ENCODE data around the gene FREM3. TPM values are rescaled to one million over a fixed set of nuclear protein-coding genes. Genes with fewer than 3 reads are reported as not detected.

FREM3 gene
- total RNA-seq, 1 experiment from 2014 or later, result 0.15 TPM

DNA sequence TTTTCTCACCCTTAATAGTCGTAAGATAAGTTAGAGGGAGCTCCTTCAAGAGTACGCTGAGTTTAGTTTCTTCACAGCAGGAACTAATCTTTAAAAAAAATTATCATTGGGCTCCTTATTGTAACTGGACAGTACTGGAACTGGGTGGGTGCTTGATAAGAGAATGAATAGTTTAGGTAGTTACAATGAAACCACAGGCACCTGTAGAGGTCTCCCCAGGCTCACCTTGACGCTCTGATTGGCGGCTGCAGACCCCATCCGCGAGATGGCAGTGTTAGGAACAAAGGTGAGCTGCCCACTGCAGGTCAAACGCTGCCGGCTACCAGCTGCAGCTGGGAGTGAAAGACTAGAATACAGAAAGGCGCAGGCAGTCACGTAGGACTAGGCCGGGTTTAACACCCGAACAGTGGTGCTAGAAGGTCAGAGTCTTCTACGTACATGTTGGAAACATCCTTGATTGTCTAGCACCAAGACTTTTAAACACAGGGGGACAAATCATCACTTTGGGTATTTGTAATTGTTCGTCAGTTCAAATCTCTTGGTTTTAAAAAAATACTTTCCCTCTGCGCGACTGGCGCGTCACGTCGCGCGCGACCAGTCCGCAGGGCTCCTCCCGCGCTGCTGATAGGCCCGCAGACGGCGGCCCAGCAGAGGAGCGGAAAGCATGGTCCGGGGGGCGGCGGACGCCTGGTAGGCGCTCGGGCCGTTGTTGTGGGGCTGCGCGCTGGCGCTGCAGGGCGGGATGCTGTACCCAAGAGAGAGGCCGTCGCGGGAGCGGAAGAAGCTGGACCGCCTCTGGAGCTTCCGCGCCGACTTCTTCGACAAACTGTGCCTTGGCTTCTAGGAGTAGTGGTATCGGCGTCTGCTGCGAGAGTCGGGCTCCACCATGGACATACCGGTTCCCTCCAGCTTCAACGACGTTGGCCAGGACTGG, 141.4 kb downstream of the FREM3 start (continued):
- TF ChIP-seq FOXJ3 (CRISPR knock-in tag; IDR thresholded peaks at IDR 0.05; ENCODE audit: borderline replicate concordance) (no peak), ZNF121 (CRISPR knock-in tag; IDR thresholded peaks at IDR 0.05) (no peak), TCF7 (CRISPR knock-in tag; IDR thresholded peaks at IDR 0.05; ENCODE audit: low read depth) (no peak), ESRRA (CRISPR knock-in tag; IDR thresholded peaks at IDR 0.05; ENCODE audit: borderline replicate concordance) (no peak), NFYB (CRISPR knock-in tag; conservative IDR thresholded peaks at IDR 0.05; ENCODE audit: low read depth) (peak; percentile 37; the same call in 1 of the 2 replicates), FOXP1 (CRISPR knock-in tag; IDR thresholded peaks at IDR 0.05; ENCODE audit: borderline replicate concordance) (peak; percentile 34; the same call in 1 of the 2 replicates), MYBL2 (CRISPR knock-in tag; IDR thresholded peaks at IDR 0.05) (peak; percentile 65; the same call in 1 of the 2 replicates)
- TF ChIP-seq, protein P1, sequence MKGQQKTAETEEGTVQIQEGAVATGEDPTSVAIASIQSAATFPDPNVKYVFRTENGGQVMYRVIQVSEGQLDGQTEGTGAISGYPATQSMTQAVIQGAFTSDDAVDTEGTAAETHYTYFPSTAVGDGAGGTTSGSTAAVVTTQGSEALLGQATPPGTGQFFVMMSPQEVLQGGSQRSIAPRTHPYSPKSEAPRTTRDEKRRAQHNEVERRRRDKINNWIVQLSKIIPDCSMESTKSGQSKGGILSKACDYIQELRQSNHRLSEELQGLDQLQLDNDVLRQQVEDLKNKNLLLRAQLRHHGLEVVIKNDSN (CRISPR knock-in tag; IDR thresholded peaks at IDR 0.05), result no peak
- TF ChIP-seq, protein P2, sequence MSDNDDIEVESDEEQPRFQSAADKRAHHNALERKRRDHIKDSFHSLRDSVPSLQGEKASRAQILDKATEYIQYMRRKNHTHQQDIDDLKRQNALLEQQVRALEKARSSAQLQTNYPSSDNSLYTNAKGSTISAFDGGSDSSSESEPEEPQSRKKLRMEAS (CRISPR knock-in tag; IDR thresholded peaks at IDR 0.05), result peak; percentile 63
- TF ChIP-seq, protein P3, sequence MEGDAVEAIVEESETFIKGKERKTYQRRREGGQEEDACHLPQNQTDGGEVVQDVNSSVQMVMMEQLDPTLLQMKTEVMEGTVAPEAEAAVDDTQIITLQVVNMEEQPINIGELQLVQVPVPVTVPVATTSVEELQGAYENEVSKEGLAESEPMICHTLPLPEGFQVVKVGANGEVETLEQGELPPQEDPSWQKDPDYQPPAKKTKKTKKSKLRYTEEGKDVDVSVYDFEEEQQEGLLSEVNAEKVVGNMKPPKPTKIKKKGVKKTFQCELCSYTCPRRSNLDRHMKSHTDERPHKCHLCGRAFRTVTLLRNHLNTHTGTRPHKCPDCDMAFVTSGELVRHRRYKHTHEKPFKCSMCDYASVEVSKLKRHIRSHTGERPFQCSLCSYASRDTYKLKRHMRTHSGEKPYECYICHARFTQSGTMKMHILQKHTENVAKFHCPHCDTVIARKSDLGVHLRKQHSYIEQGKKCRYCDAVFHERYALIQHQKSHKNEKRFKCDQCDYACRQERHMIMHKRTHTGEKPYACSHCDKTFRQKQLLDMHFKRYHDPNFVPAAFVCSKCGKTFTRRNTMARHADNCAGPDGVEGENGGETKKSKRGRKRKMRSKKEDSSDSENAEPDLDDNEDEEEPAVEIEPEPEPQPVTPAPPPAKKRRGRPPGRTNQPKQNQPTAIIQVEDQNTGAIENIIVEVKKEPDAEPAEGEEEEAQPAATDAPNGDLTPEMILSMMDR (IDR thresholded peaks at IDR 0.05), result peak; percentile 40; the same call in 1 of the 2 replicates

DNA sequence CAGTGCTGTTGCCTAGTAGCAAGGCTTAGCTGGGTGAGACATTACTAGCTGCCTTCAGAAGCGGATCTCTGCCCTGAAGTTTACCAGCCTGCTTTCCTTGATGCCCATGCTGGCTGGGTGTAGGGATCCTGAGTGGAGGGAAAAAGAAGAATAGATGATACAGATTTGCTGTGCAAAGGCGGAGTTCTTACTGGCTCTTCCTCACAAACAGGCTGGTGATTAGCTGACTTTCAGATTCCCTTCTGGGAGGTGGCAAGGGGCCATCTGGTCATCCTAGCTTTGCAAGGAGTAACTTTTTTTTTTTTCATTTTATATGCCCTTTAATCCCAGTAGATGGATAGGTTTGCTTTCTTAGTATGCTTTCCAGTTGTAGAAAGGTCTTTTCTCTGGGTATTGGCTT, 142.2 kb downstream of the FREM3 start:
- Mint-ChIP-seq H3K4me1 (peaks cover 9% of the 10 kb centered on the region), H3K27me3 (ENCODE audit: low read depth) (peaks cover 18% of the 10 kb centered on the region), H3K9me3 (peaks cover 8% of the 10 kb centered on the region), H3K4me3 (no peak overlapping the region), H3K27ac (no peak overlapping the region), H3K36me3 (peaks cover 8% of the 10 kb centered on the region)
- ATAC-seq (no peak), DNase-seq (ENCODE audit: low spot score) (no peak)
- TF ChIP-seq, protein P4, sequence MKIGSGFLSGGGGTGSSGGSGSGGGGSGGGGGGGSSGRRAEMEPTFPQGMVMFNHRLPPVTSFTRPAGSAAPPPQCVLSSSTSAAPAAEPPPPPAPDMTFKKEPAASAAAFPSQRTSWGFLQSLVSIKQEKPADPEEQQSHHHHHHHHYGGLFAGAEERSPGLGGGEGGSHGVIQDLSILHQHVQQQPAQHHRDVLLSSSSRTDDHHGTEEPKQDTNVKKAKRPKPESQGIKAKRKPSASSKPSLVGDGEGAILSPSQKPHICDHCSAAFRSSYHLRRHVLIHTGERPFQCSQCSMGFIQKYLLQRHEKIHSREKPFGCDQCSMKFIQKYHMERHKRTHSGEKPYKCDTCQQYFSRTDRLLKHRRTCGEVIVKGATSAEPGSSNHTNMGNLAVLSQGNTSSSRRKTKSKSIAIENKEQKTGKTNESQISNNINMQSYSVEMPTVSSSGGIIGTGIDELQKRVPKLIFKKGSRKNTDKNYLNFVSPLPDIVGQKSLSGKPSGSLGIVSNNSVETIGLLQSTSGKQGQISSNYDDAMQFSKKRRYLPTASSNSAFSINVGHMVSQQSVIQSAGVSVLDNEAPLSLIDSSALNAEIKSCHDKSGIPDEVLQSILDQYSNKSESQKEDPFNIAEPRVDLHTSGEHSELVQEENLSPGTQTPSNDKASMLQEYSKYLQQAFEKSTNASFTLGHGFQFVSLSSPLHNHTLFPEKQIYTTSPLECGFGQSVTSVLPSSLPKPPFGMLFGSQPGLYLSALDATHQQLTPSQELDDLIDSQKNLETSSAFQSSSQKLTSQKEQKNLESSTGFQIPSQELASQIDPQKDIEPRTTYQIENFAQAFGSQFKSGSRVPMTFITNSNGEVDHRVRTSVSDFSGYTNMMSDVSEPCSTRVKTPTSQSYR (CRISPR knock-in tag; IDR thresholded peaks at IDR 0.05), result no peak
- TF ChIP-seq ATF1 (CRISPR knock-in tag; IDR thresholded peaks at IDR 0.05), result no peak
- TF ChIP-seq, protein P5, sequence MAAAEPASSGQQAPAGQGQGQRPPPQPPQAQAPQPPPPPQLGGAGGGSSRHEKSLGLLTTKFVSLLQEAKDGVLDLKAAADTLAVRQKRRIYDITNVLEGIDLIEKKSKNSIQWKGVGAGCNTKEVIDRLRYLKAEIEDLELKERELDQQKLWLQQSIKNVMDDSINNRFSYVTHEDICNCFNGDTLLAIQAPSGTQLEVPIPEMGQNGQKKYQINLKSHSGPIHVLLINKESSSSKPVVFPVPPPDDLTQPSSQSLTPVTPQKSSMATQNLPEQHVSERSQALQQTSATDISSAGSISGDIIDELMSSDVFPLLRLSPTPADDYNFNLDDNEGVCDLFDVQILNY (CRISPR knock-in tag; IDR thresholded peaks at IDR 0.05), result no peak
- TF ChIP-seq ZNF219 (CRISPR knock-in tag; IDR thresholded peaks at IDR 0.05; ENCODE audit: borderline replicate concordance), result no peak
- TF ChIP-seq ZMAT4 (CRISPR knock-in tag; IDR thresholded peaks at IDR 0.05), result no peak
- no peak for TF ChIP-seq SMAD3 (CRISPR knock-in tag; IDR thresholded peaks at IDR 0.05; ENCODE audit: borderline replicate concordance)
- no peak for TF ChIP-seq RORB (CRISPR knock-in tag; IDR thresholded peaks at IDR 0.05)
- no peak for TF ChIP-seq NR2C2 (CRISPR knock-in tag; IDR thresholded peaks at IDR 0.05)
- TF ChIP-seq ETV6 (CRISPR knock-in tag; IDR thresholded peaks at IDR 0.05), result no peak
- TF ChIP-seq NR1H2 (CRISPR knock-in tag; IDR thresholded peaks at IDR 0.05), result no peak
- TF ChIP-seq OVOL2 (CRISPR knock-in tag; IDR thresholded peaks at IDR 0.05; ENCODE audit: borderline replicate concordance), result no peak
- no peak for TF ChIP-seq SP1 (CRISPR knock-in tag; conservative IDR thresholded peaks at IDR 0.05)
- no peak for TF ChIP-seq FOXK1 (CRISPR knock-in tag; IDR thresholded peaks at IDR 0.05)
- no peak for TF ChIP-seq TEAD4 (CRISPR knock-in tag; IDR thresholded peaks at IDR 0.05)
- no peak for TF ChIP-seq NFYB (CRISPR knock-in tag; conservative IDR thresholded peaks at IDR 0.05; ENCODE audit: low read depth)
- ChIA-PET POLR2A (interaction anchor here (1.5 to 1.9 kb wide), 2 partner anchors 24 to 220 kb away, joined by 3 to 7 read pairs; no protein-coding TSS in a partner anchor), CTCF (interaction anchor here (1.0 to 3.4 kb wide), 5 partner anchors 16 to 538 kb away, joined by 3 to 51 read pairs (median 5); no protein-coding TSS in a partner anchor)
